AG04450 (cell line): ENCODE measurements around the gene SLC43A2. TPM values are rescaled to one million over a fixed set of nuclear protein-coding genes. Genes with fewer than 3 reads are reported as not detected.

ENCODE experiments used
- CTCF ChIA-PET: fragments of 300-600, 350-600 bp; formaldehyde crosslinking; extraction: SDS; loops from one replicate; lab custom pipeline; 2022; ENCODE audit warnings: antibody characterized with exemption, inconsistent platforms; lab: Charles Lee
- POLR2A ChIA-PET: fragments of 350-600 bp; formaldehyde crosslinking; extraction: SDS; loops from one replicate; lab custom pipeline; 2021; ENCODE audit warnings: antibody characterized with exemption, inconsistent platforms; lab: Yijun Ruan, JAX
- DNase-seq: peaks from one replicate; pipeline ENCODE4 v3.0.0-alpha.2; 2011; ENCODE audit warnings: low read depth, low spot score
- H3K27ac ChIP-seq: one replicate; pipeline ENCODE4 v1.5.1; 2012; ENCODE audit warnings: low read depth, low read length, control low read depth
- H3K27me3 ChIP-seq: one replicate; pipeline ENCODE4 v1.6.0; 2012; ENCODE audit warnings: low read length; ENCODE audit not compliant: control insufficient read depth, insufficient read depth
- H3K4me3 ChIP-seq: 2 replicates; pipeline ENCODE4 v1.5.1; 2011; ENCODE audit warnings: mild to moderate bottlenecking, low read depth, low read length, control low read depth
- H3K9me3 ChIP-seq: 2 replicates; pipeline ENCODE4 v1.5.1; 2012; ENCODE audit warnings: low read length; ENCODE audit not compliant: control insufficient read depth, insufficient read depth
- polyA plus RNA-seq: library from polyadenylated mRNA; depleted of rRNA; stranded (reverse); fragments of >200 nt; gene quantifications from 2 replicates; pipeline ENCODE4 v1.2.3, GENCODE V29; 2011
- TF ChIP-seq, protein P1 (sequence below): IDR thresholded peaks from 2 replicates; pipeline ENCODE4 v1.5.1; 2011; ENCODE audit warnings: low read depth, low read length, control low read depth, inconsistent platforms

The SLC43A2 gene
- polyA plus RNA-seq, 1 experiment, result 5.3 TPM

DNA sequence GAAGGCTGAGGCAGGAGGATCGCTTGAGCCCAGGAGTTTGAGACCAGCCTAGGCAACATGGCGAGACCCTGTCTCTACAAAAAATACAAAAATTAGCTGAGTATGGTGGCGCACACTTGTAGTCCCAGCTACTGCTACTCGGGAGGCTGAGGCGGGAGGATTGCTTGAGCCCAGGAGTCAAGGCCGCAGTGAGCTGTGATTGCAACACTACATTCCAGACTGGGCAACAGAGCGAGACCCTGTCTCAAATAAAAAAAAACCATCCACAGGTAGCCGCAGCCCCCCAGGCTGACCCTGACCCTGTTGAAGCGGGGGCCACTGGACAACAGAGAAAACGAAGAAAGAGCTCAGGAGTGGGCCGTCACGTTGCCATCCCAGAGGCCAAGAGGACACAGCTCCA is 4.0 kb downstream of the SLC43A2 start:
- Histone ChIP-seq H3K9me3 (no peaks in the 10 kb centered on the region; the same call in 1 of the 2 replicates), H3K4me3 (no peak overlapping the region), H3K27me3 (peaks cover 6% of the 10 kb centered on the region), H3K27ac (no peak overlapping the region)
- CTCF ChIA-PET, result interaction anchor here (2.9 kb wide), 1 partner anchor 51 kb away, joined by 20 read pairs; no protein-coding TSS in a partner anchor
- POLR2A ChIA-PET, result no interaction called here
- TF ChIP-seq, protein P1, sequence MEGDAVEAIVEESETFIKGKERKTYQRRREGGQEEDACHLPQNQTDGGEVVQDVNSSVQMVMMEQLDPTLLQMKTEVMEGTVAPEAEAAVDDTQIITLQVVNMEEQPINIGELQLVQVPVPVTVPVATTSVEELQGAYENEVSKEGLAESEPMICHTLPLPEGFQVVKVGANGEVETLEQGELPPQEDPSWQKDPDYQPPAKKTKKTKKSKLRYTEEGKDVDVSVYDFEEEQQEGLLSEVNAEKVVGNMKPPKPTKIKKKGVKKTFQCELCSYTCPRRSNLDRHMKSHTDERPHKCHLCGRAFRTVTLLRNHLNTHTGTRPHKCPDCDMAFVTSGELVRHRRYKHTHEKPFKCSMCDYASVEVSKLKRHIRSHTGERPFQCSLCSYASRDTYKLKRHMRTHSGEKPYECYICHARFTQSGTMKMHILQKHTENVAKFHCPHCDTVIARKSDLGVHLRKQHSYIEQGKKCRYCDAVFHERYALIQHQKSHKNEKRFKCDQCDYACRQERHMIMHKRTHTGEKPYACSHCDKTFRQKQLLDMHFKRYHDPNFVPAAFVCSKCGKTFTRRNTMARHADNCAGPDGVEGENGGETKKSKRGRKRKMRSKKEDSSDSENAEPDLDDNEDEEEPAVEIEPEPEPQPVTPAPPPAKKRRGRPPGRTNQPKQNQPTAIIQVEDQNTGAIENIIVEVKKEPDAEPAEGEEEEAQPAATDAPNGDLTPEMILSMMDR, result no peak
- no peak for DNase-seq

DNA sequence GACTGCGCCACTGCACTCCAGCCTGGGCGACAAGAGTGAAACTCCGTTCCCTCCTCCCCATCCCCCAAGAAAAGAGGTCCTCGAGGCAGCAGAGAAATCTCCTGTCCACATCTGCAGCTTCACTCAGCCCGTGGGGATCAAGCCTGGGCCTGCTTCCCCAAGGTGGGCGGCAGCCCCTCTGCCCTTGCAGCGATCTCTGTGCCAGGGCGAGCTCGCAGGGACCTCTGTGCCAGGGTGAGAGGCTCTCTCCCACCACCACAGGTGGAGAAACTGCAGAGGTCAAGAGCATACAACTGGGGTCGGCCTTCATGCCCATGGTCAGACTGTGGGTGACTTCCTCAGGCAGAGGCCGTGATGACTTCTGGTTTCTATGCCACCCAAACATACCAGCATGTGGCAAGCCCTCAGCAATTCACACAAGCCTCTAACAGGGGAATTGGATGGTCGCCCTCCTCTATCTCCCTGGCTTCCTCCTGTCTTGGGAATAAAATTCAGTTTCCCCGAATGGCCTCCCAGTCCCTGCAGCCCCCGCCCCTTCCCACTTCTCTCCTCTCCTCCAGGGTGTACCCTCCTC is 5.5 kb downstream of the SLC43A2 start:
- CTCF ChIA-PET, result no interaction called here
- H3K9me3 ChIP-seq, result no peaks in the 10 kb centered on the region; the same call in 1 of the 2 replicates
- POLR2A ChIA-PET, result no interaction called here
- no peak for DNase-seq
- no peak overlapping the region for H3K27ac ChIP-seq
- H3K27me3 ChIP-seq, result peaks cover 4% of the 10 kb centered on the region
- TF ChIP-seq, protein P1, result no peak
- H3K4me3 ChIP-seq, result no peak overlapping the region

DNA sequence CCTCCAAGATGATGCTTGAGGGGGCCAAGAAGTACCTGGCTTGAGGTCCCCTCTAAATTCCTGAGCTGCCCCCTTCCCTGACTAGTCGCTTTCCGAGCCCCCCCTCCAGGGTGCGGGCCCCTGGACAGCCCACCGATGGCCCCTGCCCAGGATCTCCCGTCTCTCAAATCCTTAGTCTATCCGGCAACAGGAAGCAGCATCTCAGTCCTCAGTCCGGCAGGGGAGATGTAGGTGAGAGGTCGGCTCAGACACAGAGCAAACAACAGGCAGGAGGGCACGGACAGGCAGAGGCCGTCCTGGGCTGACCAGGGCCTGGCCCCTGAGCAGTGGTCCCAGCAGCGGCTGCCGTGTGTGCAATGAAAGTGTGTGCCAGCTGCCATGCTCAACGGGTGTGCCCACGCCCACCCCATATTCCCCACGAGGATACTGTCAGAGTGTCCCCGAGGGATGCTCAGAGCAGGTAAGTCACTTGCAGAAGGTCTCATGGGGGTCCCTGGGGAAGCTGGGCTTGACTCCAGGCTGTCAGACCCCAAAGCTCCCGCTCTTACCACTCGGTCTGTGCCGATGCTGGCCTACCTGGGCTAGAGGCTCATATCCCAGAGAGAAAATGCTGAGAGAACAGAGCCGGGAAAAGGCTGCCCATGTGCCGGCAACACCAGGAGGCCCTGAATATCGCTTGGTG is 7.2 kb downstream of the SLC43A2 start:
- no peak overlapping the region for H3K27ac ChIP-seq
- H3K9me3 ChIP-seq, result no peaks in the 10 kb centered on the region
- ChIA-PET POLR2A (no interaction called here), CTCF (no interaction called here)
- no peak for DNase-seq
- TF ChIP-seq, protein P1, result no peak
- no peaks in the 10 kb centered on the region for H3K27me3 ChIP-seq
- H3K4me3 ChIP-seq, result no peak overlapping the region

DNA sequence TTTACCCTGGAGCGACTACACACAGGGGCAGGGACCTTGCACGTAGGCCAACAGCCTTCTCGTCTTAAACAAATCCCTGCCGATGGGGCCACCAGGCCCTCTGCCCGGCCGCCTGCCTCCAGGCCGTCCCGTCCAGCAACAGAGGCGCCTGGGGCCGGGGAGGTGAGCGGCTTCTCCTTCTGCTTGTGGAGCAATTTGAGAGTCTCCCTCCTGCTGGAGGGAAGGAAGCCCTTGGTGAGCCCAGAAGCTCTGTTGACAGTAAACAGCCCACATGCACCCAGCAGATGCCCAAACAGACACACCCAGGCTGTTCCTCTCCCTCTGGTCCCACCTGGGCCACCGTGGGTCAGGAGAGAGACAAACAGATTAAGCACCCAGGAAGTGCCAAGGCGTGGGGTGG is 8.1 kb downstream of the SLC43A2 start:
- TF ChIP-seq, protein P1, result no peak
- Histone ChIP-seq H3K9me3 (no peaks in the 10 kb centered on the region), H3K27ac (no peak overlapping the region), H3K27me3 (no peaks in the 10 kb centered on the region), H3K4me3 (no peak overlapping the region)
- no peak for DNase-seq
- CTCF ChIA-PET, result no interaction called here
- POLR2A ChIA-PET, result no interaction called here

DNA sequence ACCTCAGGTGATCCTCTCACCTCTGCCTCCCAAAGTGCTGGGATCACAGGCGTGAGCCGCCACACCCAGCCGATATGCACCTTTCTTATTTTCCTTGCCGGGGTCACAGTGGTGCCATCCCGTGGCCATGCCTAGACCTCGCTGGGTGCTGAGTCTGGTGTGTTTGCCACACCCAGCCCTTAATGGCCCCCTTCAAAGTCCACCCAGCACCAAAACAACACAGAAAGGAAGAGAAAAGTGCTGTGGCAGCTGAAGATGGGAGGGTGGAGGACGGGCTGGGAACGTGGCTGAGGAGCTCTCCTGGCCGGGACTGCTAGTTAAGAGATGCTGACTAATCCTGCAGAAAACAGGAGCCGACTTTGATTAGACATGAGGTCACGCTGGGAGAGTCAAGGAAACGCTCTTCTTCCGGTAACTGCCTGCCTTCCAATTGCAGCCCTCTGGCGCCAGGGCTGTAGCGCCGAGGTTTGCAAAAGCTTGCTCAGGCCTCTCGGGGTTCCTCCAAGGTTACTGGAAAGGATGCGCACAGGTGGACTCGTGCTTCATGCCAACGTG is 10.9 kb downstream of the SLC43A2 start:
- ChIA-PET POLR2A (no interaction called here), CTCF (interaction anchor here (1.5 to 1.8 kb wide), 3 partner anchors 12 to 43 kb away, joined by 3 to 4 read pairs (median 4); partner anchors contain the start of gene RILP)
- H3K9me3 ChIP-seq, result no peaks in the 10 kb centered on the region; the same call in 1 of the 2 replicates
- no peak overlapping the region for H3K4me3 ChIP-seq
- no peak for DNase-seq
- H3K27me3 ChIP-seq, result no peaks in the 10 kb centered on the region
- peak overlapping the region; percentile 47 for H3K27ac ChIP-seq
- TF ChIP-seq, protein P1, result no peak
